NCI-H524 (cell line): ENCODE results near the gene MMP13.
"Not testable (repeated sequence)": the region's sequence is repeated elsewhere in the genome, so short reads cannot be mapped to it uniquely, and the experiment has no call there.

Source experiments
- DNase-seq, 2 experiments: peaks; one replicate each; lab custom pipeline; 2025; lab: John Stamatoyannopoulos, UW

The MMP13 gene

GRCh38 chr11:102955624-102956023 lies at the start of gene MMP13:
MMP13 (minus strand) TSS chr11:102955732; CDS start chr11:102955705, 27 bp downstream.
- DNase-seq = no peak

GRCh38 chr11:103004234-103004633 lies 48.7 kb upstream of the MMP13 start:
- DNase-seq = not testable (repeated sequence)

GRCh38 chr11:102994105-102994504 lies 38.6 kb upstream of the MMP13 start:
- no peak for DNase-seq

- DNase-seq = no peak
Measured at GRCh38 chr11:102991776-102992175, 36.2 kb upstream of the MMP13 start.

- no peak for DNase-seq
Measured at GRCh38 chr11:102990145-102990544, 34.6 kb upstream of the MMP13 start.

- DNase-seq = no peak
Measured at GRCh38 chr11:102989379-102990047, 34.0 kb upstream of the MMP13 start.

- no peak for DNase-seq
Measured at GRCh38 chr11:102986815-102987214, 31.3 kb upstream of the MMP13 start.

GRCh38 chr11:102985850-102986249 lies 30.3 kb upstream of the MMP13 start:
- DNase-seq = no peak

- DNase-seq = no peak
Measured at GRCh38 chr11:102983486-102983885, 28.0 kb upstream of the MMP13 start.

- DNase-seq = no peak
Measured at GRCh38 chr11:102981324-102981910, 25.9 kb upstream of the MMP13 start.

GRCh38 chr11:102974552-102975280 lies 19.2 kb upstream of the MMP13 start:
- DNase-seq = no peak

- not testable (repeated sequence) for DNase-seq
Measured at GRCh38 chr11:102973698-102974097, 18.2 kb upstream of the MMP13 start.

- no peak for DNase-seq
Measured at GRCh38 chr11:102972853-102973252, 17.3 kb upstream of the MMP13 start.

- no peak for DNase-seq
Measured at GRCh38 chr11:102971766-102972165, 16.2 kb upstream of the MMP13 start.

GRCh38 chr11:102967497-102967896 lies 12.0 kb upstream of the MMP13 start:
- DNase-seq = no peak

- DNase-seq = no peak
Measured at GRCh38 chr11:102966011-102966410, 10.5 kb upstream of the MMP13 start.

- no peak for DNase-seq
Measured at GRCh38 chr11:102964867-102965266, 9.3 kb upstream of the MMP13 start.

- no peak for DNase-seq
Measured at GRCh38 chr11:102957953-102958352, 2.4 kb upstream of the MMP13 start.

GRCh38 chr11:102950622-102951081 lies 4.9 kb downstream of the MMP13 start:
- peak in 1 of 2 experiments; percentile 50 for DNase-seq

- no peak for DNase-seq
Measured at GRCh38 chr11:102946237-102946636, 9.3 kb downstream of the MMP13 start.

GRCh38 chr11:102940714-102941588 lies 14.6 kb downstream of the MMP13 start:
- peak; percentile 53 to 71 for DNase-seq
